Measurements from ENCODE around the gene PFKFB2. TPM values are rescaled to one million over a fixed set of nuclear protein-coding genes. Genes with fewer than 3 reads are reported as not detected.

Gene PFKFB2
- polyA plus RNA-seq, 1 donor from 2014 or later = 9.8 TPM

DNA sequence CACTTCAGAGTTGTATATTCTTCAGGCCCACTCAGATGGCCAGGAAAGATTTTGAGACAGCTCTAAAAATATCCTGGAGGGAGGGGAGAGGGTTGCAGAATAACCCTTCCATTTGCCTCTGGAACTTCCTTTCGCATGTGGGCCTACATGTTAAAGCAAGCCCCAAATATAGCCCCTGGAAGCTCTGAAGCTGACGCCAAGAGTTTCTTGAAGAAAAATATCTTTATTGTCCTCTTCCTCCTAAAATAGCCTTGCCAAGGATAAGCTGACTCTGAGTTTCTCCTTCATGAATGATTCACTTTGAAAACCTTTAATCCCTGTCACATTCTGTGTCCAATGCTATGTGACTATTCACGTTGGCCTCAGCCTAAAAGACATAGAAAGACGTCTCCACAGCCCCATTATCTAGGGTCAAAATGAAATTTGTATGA, 27.0 kb upstream of the PFKFB2 start:
- Histone ChIP-seq H3K79me2 (replicated peaks; ENCODE audit: insufficient read depth, low read length) (no peaks in the 10 kb centered on the region), H4K20me1 (ENCODE audit: insufficient read depth) (no peaks in the 10 kb centered on the region), H3K27me3 (ENCODE audit: insufficient read depth, low read depth, low read length) (no peaks in the 10 kb centered on the region), H3K9me2 (ENCODE audit: insufficient read depth, low read length) (no peaks in the 10 kb centered on the region), H3K4me3 (ENCODE audit: low read length) (no peak overlapping the region), H3K36me3 (ENCODE audit: insufficient read depth, low read length) (no peaks in the 10 kb centered on the region), H3K4me2 (ENCODE audit: low read length) (no peak overlapping the region), H3K9me3 (ENCODE audit: low read length) (no peaks in the 10 kb centered on the region), H2AFZ (ENCODE audit: low read depth, low read length) (no peak overlapping the region), H3F3A (ENCODE audit: insufficient read depth, low read length, poor library complexity, severe bottlenecking) (no peaks in the 10 kb centered on the region), H3K27ac (ENCODE audit: low read length) (no peak overlapping the region), H3K9ac (ENCODE audit: low read length) (no peak overlapping the region)
- TF ChIP-seq SMC3 (conservative IDR thresholded peaks at IDR 0.05; ENCODE audit: poor library complexity) = no peak
- TF ChIP-seq, protein P1, sequence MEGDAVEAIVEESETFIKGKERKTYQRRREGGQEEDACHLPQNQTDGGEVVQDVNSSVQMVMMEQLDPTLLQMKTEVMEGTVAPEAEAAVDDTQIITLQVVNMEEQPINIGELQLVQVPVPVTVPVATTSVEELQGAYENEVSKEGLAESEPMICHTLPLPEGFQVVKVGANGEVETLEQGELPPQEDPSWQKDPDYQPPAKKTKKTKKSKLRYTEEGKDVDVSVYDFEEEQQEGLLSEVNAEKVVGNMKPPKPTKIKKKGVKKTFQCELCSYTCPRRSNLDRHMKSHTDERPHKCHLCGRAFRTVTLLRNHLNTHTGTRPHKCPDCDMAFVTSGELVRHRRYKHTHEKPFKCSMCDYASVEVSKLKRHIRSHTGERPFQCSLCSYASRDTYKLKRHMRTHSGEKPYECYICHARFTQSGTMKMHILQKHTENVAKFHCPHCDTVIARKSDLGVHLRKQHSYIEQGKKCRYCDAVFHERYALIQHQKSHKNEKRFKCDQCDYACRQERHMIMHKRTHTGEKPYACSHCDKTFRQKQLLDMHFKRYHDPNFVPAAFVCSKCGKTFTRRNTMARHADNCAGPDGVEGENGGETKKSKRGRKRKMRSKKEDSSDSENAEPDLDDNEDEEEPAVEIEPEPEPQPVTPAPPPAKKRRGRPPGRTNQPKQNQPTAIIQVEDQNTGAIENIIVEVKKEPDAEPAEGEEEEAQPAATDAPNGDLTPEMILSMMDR (IDR thresholded peaks at IDR 0.05; ENCODE audit: poor library complexity, severe bottlenecking) = no peak
- TF ChIP-seq MXI1 (conservative IDR thresholded peaks at IDR 0.05; ENCODE audit: poor library complexity, severe bottlenecking) = no peak
- TF ChIP-seq EP300 (conservative IDR thresholded peaks at IDR 0.05; ENCODE audit: poor library complexity, severe bottlenecking) = no peak
- TF ChIP-seq EZH2 (IDR thresholded peaks at IDR 0.05; ENCODE audit: borderline replicate concordance, insufficient read depth, low read length, poor library complexity, severe bottlenecking) = no peak
- TF ChIP-seq TAF1 (IDR thresholded peaks at IDR 0.05; ENCODE audit: low read depth) = no peak
- TF ChIP-seq, protein P2, sequence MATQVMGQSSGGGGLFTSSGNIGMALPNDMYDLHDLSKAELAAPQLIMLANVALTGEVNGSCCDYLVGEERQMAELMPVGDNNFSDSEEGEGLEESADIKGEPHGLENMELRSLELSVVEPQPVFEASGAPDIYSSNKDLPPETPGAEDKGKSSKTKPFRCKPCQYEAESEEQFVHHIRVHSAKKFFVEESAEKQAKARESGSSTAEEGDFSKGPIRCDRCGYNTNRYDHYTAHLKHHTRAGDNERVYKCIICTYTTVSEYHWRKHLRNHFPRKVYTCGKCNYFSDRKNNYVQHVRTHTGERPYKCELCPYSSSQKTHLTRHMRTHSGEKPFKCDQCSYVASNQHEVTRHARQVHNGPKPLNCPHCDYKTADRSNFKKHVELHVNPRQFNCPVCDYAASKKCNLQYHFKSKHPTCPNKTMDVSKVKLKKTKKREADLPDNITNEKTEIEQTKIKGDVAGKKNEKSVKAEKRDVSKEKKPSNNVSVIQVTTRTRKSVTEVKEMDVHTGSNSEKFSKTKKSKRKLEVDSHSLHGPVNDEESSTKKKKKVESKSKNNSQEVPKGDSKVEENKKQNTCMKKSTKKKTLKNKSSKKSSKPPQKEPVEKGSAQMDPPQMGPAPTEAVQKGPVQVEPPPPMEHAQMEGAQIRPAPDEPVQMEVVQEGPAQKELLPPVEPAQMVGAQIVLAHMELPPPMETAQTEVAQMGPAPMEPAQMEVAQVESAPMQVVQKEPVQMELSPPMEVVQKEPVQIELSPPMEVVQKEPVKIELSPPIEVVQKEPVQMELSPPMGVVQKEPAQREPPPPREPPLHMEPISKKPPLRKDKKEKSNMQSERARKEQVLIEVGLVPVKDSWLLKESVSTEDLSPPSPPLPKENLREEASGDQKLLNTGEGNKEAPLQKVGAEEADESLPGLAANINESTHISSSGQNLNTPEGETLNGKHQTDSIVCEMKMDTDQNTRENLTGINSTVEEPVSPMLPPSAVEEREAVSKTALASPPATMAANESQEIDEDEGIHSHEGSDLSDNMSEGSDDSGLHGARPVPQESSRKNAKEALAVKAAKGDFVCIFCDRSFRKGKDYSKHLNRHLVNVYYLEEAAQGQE (IDR thresholded peaks at IDR 0.05; ENCODE audit: borderline replicate concordance) = no peak
- TF ChIP-seq RAD21 (conservative IDR thresholded peaks at IDR 0.05) = no peak
- TF ChIP-seq POLR2AphosphoS5 (IDR thresholded peaks at IDR 0.05) = no peak

DNA sequence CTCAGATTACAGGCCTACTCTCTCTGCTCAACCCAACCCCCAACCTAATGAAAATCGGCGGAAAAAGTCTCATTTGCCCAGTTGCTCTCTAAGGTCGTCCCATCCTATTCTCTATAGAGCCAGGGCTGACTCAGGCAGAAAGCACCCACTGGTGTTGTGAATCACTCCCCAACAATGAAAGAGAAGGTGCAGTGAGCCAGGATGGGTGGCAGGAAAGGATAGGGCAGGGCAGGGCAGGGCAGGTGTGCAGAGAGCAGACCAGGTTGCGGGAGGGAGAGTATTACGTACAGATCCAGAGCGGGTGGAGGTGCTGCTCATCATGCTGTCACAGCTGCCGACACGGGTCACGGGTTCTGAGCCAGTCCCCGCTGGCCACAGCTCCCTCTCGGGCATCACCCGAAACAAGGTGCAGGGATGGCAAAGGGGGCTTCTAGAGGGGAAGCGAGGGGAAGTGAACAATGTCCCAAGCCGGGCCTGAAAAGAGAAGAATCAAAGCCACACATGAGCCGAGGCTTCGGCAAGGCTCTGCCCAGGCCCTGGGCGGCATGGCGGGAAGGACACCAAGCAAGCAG, 25.8 kb upstream of the PFKFB2 start:
- H3K9me2 ChIP-seq (ENCODE audit: insufficient read depth, low read length) = no peaks in the 10 kb centered on the region
- H3K36me3 ChIP-seq (ENCODE audit: insufficient read depth, low read length) = no peaks in the 10 kb centered on the region
- no peaks in the 10 kb centered on the region for H3F3A ChIP-seq (ENCODE audit: insufficient read depth, low read length, poor library complexity, severe bottlenecking)
- no peak overlapping the region for H3K4me2 ChIP-seq (ENCODE audit: low read length)
- TF ChIP-seq EZH2 (IDR thresholded peaks at IDR 0.05; ENCODE audit: borderline replicate concordance, insufficient read depth, low read length, poor library complexity, severe bottlenecking) (no peak), MXI1 (conservative IDR thresholded peaks at IDR 0.05; ENCODE audit: poor library complexity, severe bottlenecking) (no peak), SMC3 (conservative IDR thresholded peaks at IDR 0.05; ENCODE audit: poor library complexity) (no peak), EP300 (conservative IDR thresholded peaks at IDR 0.05; ENCODE audit: poor library complexity, severe bottlenecking) (no peak), TAF1 (IDR thresholded peaks at IDR 0.05; ENCODE audit: low read depth) (no peak), POLR2AphosphoS5 (IDR thresholded peaks at IDR 0.05) (no peak), RAD21 (conservative IDR thresholded peaks at IDR 0.05) (no peak)
- TF ChIP-seq, protein P1 (IDR thresholded peaks at IDR 0.05; ENCODE audit: poor library complexity, severe bottlenecking) = no peak
- TF ChIP-seq, protein P2 (IDR thresholded peaks at IDR 0.05; ENCODE audit: borderline replicate concordance) = no peak
- H3K4me3 ChIP-seq (ENCODE audit: low read length) = no peak overlapping the region
- no peak overlapping the region for H3K27ac ChIP-seq (ENCODE audit: low read length)
- H3K27me3 ChIP-seq (ENCODE audit: insufficient read depth, low read depth, low read length) = no peaks in the 10 kb centered on the region
- no peaks in the 10 kb centered on the region for H3K9me3 ChIP-seq (ENCODE audit: low read length)
- H3K9ac ChIP-seq (ENCODE audit: low read length) = no peak overlapping the region
- H3K79me2 ChIP-seq (replicated peaks; ENCODE audit: insufficient read depth, low read length) = no peaks in the 10 kb centered on the region
- no peaks in the 10 kb centered on the region for H4K20me1 ChIP-seq (ENCODE audit: insufficient read depth)
- H2AFZ ChIP-seq (ENCODE audit: low read depth, low read length) = no peak overlapping the region
